Measurements from ENCODE around the gene NDUFAF3.

GRCh38 chr3:49009396-49009795, 12.5 kb upstream of the NDUFAF3 start:
- TF ChIP-seq, protein P1, sequence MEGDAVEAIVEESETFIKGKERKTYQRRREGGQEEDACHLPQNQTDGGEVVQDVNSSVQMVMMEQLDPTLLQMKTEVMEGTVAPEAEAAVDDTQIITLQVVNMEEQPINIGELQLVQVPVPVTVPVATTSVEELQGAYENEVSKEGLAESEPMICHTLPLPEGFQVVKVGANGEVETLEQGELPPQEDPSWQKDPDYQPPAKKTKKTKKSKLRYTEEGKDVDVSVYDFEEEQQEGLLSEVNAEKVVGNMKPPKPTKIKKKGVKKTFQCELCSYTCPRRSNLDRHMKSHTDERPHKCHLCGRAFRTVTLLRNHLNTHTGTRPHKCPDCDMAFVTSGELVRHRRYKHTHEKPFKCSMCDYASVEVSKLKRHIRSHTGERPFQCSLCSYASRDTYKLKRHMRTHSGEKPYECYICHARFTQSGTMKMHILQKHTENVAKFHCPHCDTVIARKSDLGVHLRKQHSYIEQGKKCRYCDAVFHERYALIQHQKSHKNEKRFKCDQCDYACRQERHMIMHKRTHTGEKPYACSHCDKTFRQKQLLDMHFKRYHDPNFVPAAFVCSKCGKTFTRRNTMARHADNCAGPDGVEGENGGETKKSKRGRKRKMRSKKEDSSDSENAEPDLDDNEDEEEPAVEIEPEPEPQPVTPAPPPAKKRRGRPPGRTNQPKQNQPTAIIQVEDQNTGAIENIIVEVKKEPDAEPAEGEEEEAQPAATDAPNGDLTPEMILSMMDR (IDR thresholded peaks at IDR 0.05), result no peak
- TF ChIP-seq POLR2A (IDR thresholded peaks at IDR 0.05), result no peak

Measured in thyroid gland (tissue), 4 donors.